COLO829 (cell line): ENCODE data around the gene PRKAR1B.
A peak's percentile ranks its signal among the peaks of the same experiment; 100 is the strongest.

Experiments used
- DNase-seq: peaks from one replicate; pipeline ENCODE4 v3.0.0; 2012; ENCODE audit warnings: low spot score

Gene PRKAR1B

DNA sequence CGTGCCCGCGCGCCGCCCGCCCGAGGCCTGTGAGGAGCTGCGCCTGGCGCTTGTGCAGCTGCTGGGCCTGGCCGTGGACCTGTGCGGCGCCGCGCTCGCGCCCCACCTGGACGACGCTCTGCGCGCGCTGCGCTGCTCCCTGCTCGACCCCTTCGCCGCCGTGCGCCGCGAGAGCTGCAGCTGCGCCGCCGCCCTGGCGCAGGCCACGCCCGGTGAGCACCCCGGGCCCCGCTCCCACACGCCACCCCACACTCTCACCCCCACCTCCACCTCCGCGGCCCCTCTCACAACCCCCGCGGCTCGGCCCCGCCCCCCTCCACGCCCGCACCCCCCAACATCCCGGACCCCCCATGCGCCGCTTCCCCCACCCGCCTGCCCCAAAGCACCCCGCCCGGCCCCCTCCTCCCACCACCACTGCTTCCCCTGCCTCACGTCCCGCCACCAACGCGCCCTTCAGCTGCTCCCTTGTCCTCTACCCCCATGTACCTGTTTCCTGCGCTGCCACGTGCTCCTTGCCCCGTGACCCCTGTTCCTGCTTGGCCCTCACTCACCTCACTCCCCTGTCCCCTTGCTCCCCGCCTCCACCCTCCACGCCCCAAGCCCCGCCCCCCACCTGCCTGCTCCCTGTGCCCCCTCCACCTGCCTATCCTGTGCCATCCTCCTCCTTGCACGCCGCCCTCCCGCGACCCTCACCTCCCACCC is at the start of gene PRKAR1B:
Gene PRKAR1B (minus strand): TSS at position 178 of the 702 bp plus-strand sequence. CDS start 15,776 bp downstream, outside the sequence.
- DNase-seq = no peak

DNA sequence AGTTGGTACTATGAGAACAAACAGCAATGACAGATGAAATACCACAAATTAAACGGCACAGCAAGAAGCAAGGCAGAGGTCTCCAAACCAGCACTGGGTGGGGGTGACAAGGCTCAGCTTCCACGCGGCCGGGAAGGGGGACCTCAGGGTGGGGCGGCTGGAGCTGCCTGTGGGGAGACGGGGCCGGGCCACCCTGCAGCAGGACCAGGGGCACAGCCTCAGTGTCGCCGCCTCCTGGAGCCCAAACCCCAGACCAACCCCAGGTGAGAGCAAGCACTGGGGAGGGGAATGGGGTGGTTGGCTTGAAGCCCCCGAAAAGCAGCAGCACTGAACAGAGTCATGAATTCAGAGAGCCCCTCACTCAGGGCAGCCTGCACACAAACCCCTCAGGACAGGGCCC is 49.3 kb upstream of the PRKAR1B start:
- DNase-seq = no peak

DNA sequence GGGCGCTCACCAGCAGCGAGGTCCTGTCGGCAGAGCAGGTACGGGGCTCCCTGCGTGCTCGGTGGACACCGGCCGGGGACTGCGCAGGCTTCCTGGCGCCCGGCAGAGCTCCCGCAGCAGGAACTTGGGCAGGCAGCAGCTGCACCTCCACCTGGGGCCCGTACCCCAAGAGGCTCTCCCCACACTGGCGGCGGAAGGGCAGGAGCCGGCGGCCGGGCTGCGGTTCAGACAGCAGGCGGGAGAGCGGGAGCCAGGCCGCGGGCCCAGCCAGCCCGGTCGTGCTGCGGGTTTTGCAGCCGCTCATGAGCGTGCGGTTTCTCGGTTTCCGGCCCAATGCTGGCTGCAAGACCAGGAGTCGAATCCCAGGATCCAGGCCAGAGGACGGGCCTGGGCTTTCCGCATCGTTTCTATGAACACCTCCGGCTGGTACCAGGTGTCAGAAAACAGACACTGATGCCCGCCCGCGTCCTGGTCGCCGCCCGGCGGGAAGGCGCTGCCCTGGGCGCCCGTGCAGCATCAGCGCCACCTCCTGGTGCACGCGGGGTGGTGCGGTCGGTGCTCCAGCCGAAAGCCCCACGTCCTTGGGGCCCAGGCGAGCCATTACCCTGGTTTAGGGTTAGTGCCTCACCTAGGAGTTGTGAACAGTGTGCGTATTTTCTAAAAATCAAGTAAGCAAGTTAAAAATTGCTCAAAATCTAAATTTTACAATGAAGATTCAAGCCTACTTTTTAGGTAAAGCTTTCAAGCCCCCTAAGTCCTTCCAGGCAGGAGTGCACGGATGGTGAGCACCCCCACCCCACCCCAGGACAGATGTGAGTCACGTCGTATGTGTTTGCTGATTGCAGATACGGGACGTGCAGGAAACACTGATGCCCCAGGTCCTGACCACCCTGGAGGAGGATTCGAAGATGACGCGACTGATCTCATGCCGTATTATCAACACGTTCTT is 47.4 kb upstream of the PRKAR1B start:
- peak; percentile 32 for DNase-seq

DNA sequence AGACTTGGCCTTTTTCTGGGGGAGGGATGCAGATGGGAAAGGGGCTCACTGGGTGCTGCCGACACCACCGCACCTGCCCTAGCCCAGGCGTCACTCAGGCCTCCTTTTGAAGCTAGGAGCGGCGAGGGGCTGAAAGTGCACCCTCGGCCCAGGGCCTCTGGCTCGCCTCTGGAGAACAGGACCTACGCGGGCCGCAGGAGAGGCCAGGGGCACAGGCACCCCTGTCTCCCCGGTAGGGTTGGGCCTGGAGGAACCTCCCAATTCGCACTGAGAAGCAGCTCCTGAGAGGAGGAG is 46.5 kb upstream of the PRKAR1B start:
- no peak for DNase-seq

DNA sequence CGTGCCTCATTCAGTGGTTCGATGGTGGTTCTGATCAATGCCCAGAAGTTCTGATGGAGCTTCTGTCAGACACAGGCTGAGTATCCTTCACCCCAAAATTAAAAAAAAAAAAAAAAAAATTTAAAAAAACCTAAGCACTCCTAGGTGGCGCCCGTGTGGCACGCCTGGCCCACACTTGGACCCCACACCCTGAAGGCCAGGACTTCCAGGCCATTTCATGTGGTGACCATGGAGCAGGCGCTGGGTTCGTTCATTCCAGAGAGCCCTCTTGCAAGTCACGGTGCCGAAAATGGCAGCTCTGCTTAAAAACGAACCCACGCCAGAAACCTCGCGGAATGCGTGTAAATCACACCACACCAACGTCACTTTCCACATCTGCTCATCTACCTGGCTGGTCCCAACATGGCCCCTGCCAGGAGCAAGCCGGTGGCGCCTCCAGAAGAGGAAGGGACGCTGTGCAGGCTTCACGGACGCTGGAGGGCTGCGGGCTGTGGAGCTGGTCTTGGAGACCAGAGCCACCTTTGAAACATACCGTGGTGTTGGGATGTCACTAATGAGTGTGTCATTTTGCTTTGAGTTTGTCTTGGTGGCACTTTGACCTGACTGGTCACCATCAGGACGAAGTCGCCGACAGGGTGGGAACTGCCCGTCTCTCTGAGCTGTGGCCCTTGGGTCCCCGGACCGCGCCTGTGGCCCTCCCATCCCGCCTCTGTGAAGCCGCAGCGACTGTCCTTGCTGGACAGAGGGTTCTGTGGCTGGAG is 46.0 kb upstream of the PRKAR1B start:
- no peak for DNase-seq

DNA sequence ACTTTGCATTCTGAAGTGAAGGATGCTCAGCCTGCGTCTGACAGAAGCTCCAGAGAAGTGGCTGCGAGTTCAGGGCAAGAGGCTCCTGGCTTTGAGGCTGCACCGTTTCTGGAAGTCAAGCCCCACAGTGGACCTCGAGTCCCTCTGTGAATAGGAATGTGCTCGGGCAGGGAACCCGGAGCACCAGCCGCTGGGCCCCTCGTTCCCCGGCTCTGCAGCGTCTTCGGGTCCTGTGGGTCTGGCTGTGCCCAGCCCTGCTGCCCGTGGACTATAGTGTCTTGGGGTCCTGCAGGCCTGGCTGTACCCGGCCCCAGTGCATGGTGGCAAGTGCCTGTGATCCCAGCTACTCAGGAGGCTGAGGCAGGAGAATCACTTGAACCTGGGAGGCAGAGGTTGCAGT is 45.3 kb upstream of the PRKAR1B start:
- DNase-seq = no peak

DNA sequence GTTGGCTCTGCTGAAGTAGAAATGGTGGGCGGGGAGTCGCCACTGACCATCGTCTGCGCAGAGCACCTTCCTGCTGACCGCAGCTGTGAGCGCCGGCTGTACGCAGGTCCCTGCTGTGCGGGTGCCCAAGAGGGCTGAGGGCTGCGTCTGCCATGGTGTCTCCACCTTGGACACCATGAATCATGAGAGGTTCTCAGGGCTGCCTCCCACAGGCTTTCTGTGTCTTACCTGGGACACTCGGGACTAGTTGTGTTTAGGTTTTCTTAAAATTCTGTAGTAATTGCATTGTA is 44.9 kb upstream of the PRKAR1B start:
- no peak for DNase-seq

DNA sequence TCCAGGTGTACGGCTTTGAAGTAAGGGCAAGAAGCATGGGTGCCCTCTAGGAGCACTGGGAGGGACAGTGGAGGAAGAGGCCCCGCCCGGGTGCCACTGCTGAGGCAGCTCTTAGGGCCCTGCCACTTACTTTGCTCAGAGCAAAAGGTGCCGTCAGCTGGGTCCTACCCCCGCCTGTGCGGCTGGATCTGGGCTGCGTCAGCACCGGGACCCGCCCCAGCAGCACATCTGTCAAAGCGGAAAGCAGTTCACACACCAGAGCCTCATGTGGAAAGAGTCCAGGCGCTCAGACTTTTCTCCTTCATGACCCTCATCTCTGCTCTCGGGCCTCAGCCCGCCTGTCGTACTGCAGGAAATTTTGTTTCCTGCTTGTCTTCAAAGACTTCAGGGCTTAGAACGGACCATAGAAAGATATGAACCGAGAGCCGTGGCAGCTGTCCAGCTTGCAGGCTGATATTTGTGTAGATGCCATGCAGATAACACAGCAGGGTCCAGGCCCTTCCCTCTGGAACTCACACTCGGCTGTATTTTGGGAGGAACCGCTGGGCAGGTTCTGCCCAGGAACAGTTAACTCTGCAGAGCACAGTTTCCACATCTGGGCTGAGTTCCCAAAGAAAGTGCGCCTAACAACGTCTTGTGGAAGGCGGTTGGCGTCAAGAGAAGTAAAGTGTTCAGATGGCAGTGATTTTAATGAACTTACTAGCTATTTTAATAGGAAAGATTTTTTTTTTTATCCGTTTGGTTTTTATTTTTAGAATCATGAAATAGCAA is 44.3 kb upstream of the PRKAR1B start:
- DNase-seq = no peak

DNA sequence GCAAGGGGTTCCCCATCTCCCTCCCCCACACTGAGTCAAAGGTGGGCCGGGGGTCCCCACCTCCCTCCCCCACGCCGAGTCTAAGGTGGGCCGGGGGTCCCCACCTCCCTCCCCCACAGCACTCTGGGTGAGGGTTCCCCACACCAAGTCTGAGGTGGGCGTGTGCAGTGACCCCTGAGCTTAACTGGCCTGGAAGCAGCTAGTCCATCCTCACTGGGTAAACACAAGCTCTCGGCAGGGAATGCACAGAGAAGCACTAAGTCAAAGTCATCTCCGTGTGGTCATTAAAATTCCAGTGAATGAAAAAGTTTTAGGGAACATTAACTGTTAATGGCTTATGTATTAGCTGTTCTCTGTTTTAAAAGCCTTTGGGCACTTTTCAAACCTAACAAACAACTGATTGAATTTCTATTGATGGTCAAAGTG is 43.7 kb upstream of the PRKAR1B start:
- no peak for DNase-seq

DNA sequence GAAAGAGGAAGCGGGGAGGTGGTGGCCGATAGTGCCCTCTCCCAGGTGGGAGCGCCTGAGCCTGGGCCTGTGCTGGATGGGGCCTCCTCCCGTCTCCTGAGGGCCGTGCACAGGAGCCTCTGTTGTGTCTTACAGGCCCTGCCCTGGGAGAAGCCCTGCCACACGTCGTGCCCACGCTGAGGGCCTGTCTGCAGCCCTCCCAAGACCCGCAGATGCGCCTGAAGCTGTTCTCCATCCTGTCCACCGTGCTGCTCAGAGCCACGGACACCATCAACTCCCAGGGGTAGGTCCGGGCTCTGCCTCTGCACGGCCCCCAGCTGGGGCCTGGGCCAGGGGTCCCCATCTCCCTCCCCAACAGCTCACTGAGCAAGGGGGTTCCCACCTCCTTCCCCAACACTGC is 43.3 kb upstream of the PRKAR1B start:
- no peak for DNase-seq

DNA sequence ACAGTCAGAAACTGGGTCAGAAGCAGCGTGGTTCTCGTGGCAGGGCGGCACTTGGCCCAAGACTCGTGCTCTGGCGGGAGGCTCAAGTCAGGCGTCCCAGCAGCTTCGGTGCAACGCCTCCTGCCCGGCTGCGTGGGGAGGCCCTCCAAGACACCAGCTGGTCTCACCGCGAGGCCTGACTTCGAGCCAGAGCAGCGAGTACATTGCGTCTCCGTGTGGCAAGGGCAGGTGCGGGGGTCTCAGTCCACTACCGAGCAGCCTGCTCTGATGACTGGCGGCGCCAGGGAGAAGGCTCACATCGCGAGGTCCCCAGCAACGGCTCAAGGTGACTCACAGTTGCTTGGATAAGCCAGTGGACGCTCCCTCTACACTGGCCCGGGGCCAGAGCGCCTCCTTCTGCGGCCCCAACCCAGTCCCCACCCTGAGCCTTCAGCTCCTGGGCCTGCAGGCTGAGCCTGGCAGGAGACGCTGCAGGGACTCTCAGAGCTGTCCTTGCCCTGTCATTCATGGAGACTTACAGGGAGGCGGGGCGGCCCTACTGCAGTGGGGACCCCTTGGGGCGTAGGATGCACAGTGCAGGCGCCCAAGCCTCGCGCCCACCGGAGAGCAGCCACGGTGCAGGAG is 41.9 kb upstream of the PRKAR1B start:
- no peak for DNase-seq

DNA sequence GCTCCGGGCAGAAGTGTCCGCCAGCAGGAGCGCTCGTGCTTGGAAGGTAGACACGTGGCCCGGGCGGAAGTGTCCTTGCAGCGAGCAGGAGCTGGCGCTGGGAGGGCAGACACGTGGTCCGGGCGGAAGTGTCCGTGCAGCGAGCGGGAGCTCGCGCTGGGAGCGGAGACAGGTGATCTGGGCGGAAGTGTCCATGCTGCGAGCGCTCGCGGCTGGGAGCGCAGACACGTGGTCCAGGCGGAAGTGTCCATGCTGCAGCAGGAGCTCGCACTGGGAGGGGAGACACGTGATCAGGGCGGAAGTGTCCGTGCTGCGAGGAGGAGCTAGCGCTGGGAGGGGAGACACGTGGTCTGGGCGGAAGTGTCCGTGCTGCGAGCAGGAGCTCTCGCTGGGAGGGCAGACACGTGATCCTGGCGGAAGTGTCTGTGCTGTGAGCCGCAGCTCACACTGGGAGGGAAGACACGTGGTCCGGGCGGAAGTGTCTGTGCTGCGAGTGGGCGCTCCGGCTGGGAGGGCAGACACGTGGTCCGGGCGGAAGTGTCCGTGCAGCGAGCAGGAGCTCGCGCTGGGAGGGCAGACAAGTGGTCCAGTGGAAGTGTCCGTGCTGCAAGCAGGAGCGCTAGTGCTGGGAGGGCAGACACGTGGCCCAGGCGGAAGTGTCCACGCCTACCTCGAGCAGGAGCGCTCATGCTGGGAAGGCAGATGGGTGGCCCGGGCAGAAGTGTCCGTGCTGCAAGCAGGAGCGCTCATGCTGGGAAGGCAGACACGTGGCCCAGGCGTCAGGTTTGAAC is 41.1 kb upstream of the PRKAR1B start:
- DNase-seq = peak; percentile 97

DNA sequence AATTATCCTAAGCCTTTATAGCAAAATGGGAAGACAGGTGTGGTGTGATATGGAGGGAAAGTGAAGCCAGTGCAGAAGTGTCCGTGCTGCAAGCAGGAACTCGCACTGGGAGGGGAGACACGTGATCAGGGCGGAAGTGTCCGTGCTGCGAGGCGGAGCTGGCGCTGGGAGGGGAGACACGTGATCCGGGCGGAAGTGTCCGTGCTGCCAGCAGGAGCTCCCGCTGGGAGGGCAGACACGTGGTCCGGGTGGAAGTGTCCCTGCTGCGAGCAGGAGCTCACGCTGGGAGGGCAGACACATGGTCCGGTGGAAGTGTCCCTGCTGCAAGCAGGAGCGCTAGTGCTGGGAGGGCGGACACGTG is 40.5 kb upstream of the PRKAR1B start:
- DNase-seq = peak; percentile 77

DNA sequence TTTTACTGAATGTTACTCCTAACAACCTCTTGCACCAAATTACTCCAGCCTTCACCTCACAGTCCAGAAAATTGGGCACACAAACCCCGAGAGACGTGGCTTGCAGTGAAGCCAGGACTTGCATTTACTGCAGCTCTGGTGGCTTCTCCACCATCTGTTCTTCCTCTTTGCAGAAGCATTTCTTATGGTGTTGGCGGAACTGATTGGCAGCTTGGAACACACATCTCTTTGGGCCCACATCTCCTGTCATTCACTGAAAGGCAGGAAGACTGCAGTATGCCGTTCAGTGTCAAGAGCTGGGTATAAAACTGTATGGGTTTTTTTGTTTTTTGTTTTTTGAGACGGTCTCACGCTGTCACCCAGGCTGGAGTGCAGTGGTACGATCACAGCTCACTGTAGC is 38.3 kb upstream of the PRKAR1B start:
- no peak for DNase-seq

DNA sequence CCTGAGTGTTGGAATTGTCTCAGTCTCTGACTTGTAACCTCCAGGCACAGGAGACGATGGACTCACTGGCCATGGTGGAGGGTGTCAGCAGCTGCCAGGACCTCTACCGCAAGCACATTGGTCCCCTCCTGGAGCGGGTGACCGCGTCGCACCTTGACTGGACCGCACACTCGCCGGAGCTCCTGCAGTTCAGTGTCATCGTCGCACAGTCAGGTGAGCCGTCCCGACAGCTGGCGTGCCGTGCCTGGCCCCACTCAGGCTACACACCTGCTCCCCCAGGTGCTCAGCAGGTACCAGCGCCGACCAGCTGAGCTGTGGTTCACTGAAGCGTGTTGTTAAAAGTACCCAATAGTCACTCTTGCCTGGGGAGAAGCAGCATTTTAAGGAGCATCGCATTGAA is 36.7 kb upstream of the PRKAR1B start:
- DNase-seq = no peak

DNA sequence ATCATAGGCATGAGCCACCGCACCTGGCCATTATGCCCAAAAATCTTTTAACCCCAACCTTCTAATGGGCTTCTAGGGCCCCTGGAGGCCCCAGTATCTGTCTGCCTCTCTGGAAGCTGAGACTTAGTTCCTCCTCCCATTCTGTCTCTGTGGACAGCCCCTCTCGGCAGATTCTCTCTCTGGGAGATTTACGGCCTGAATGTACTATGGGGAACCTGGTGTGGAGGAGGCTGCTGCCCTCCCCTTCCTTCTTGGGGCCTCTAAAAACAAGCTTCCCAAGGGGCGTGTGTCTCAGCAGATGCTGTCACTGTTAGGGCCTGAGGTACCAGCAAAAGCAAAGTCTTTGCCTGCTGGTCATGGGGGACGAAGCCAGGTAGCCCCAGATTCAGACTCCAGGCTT is 35.8 kb upstream of the PRKAR1B start:
- DNase-seq = no peak

DNA sequence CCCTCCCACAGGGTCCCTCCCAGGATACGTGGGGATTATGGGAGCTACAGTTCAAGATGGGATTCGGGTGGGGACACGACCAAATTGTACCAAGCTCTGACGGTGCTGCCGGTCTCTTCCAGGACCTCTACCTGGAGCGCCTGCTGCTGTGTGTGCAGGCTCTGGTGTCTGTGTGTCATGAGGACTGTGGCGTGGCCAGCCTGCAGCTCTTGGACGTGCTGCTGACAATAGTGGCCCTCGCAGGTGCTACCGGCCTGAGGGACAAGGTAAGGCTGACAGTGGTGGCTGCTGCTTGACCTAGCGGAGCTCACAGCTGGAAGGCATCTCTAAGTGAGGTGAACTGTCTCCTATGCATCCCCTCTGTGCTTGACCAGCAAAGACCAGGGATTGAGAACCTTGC is 34.5 kb upstream of the PRKAR1B start:
- no peak for DNase-seq

DNA sequence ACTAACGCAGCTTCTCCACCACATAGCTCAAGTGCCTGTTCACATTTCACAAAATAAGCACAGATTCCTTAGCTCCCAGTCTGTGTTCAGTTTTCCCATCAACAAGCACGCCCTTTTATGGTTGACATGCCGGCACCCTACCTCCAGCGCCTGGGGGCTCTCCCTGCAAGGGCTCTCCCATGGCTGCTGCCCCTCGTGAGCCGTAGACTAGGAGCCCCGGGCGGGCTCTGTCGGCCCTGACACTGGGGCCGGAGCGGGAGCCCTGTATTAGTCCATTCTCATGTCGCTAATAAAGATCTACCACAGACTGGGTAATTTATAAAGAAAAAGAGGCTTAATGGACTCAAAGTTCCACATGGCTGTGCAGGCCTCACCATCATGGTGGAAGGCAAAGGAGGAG is 34.0 kb upstream of the PRKAR1B start:
- no peak for DNase-seq

DNA sequence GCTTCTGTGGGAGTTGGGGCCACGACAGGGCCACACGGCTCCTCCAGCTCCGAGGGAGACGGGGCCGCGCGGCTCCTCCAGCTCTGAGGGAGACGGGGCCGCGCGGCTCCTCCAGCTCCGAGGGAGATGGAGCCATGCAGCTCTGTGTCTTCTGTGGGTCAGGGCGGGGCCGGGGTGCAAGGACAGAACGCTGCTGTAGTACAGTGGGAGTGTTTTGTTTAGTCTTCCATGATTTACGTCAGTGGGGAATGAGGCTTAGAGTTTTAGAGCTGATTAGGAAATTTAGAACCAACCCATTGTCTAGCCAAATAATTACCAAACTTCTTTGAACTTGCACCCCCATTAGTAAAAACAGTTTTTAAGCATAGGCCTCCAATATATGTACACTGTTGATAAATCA is 32.9 kb upstream of the PRKAR1B start:
- no peak for DNase-seq

DNA sequence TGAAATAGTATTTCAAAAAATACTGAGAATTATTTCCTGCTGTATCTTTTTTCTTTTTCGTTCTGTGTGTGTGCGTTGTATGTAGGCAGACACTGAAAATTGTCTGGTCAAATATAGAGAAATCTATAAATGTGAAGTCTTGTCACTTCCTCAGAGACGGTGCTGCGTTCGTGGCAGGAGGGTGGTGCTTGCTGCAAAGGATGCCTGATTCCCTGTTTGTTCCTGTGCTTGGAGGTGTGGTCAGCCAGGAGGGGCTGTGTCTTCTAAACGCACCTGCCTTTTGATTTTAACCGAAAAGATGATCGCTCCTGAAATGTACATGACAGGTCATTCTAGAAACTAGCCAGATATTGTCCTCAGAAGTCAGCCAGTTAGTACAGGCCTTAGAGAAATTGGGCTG is 32.5 kb upstream of the PRKAR1B start:
- no peak for DNase-seq

DNA sequence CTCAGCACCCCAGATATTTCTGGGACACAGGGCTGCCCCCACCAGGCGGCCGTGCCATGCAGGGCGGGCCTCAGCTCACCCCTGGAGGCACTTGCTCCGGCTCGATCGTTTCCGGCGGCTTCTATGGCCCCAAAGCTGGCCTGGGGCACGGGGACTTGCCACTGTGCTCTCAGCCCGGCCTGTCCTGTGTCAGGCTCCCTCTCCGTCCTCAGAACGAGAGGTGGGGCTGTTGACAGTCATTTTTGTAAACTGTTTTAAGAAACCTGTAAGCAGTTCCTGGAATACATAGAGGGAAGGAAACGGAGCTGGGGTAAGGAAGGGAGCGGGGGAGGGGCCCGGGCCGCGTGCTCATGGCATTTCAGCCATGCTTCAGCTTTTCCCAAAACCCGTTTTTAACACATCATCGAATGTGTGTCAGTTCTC is 30.7 kb upstream of the PRKAR1B start:
- no peak for DNase-seq
